ENCODE results near the gene BMPR1B. TPM values are rescaled to one million over a fixed set of nuclear protein-coding genes. Genes with fewer than 3 reads are reported as not detected.

Gene BMPR1B
- total and polyA plus RNA-seq, 2 of the 8 experiments (the other 6 are each of a cell fraction or from before 2014, with no cell fraction given), result 0.14 to 1.1 TPM

GRCh38 chr4:95155759-95156451 is 398.1 kb downstream of the BMPR1B start:
- no peaks in the 10 kb centered on the region for H4K20me1 ChIP-seq (replicated peaks in 1 of 2; ENCODE audit: control insufficient read depth in 1 of 2, insufficient read depth in 2 of 2, low read length in 2 of 2)
- H3K4me2 ChIP-seq (ENCODE audit: insufficient read depth in 1 of 2, low read depth in 2 of 2, low read length in 2 of 2), result no peak overlapping the region
- ChIA-PET CTCF (ENCODE audit: partially characterized antibody) (interaction anchor here (0.6 to 1.6 kb wide), 13 partner anchors 8 to 1365 kb away, joined by 3 to 9 read pairs (median 3); no protein-coding TSS in a partner anchor), POLR2A (ENCODE audit: partially characterized antibody) (no interaction called here)
- 89% methylated on average over 2 of the region's 2 CpGs; no CpG with 5 or more reads in 1 of the 2 experiments for WGBS, 2 experiments (ENCODE audit: extremely low coverage in 1 of 2, insufficient coverage in 1 of 2, insufficient read length in 1 of 2, insufficient replicate concordance in 2 of 2, low coverage in 1 of 2, low lambda C conversion rate in 2 of 2, missing lambda C conversion rate in 1 of 2)
- no peak overlapping the region for H4K91ac ChIP-seq (replicated peaks; ENCODE audit: insufficient read length, low read length)
- H2BK15ac ChIP-seq (ENCODE audit: low read length), result no peak overlapping the region
- H3K14ac ChIP-seq (ENCODE audit: insufficient read length), result no peak overlapping the region
- H3K18ac ChIP-seq (ENCODE audit: extremely low read depth, low read length), result no peak overlapping the region
- no peak overlapping the region for H3K4me3 ChIP-seq (ENCODE audit: extremely low read depth in 1 of 4, insufficient read depth in 2 of 4, low read depth in 3 of 4, low read length in 4 of 4)
- H2BK5ac ChIP-seq (ENCODE audit: low read depth, low read length), result no peak overlapping the region
- H4K8ac ChIP-seq (ENCODE audit: extremely low read depth, insufficient read depth, low read length), result no peak overlapping the region
- H3K79me2 ChIP-seq (ENCODE audit: control insufficient read depth in 1 of 2, insufficient read depth in 2 of 2, low read length in 2 of 2), result no peaks in the 10 kb centered on the region
- H3K36me3 ChIP-seq (ENCODE audit: control insufficient read depth in 2 of 4, insufficient read depth in 4 of 4, low read length in 3 of 4), result no peaks in the 10 kb centered on the region
- no peak overlapping the region for H3K23ac ChIP-seq (ENCODE audit: insufficient read length)
- no peaks in the 10 kb centered on the region for H3K79me1 ChIP-seq (ENCODE audit: low read depth, low read length)
- FAIRE-seq (no peak), DNase-seq (ENCODE audit: low read depth in 1 of 2, low spot score in 2 of 2) (no peak)
- H3K4me1 ChIP-seq (replicated peaks in 1 of 4; ENCODE audit: control insufficient read depth in 3 of 4, insufficient read depth in 4 of 4, low read length in 3 of 4), result peaks cover 0 to 3% (median 1%) of the 10 kb centered on the region in 4 experiments; a peak in 4 of 7 replicates
- no peak overlapping the region for H2BK20ac ChIP-seq (ENCODE audit: low read length)
- no peak overlapping the region for H2BK12ac ChIP-seq (ENCODE audit: low read depth, low read length)
- H3K9ac ChIP-seq (replicated peaks in 1 of 4; ENCODE audit: extremely low read depth in 1 of 4, low read depth in 3 of 4, low read length in 3 of 4), result no peak overlapping the region
- H4K5ac ChIP-seq (ENCODE audit: insufficient read length, low read depth, low read length), result no peak overlapping the region
- peak; percentile 64 to 65 for TF ChIP-seq RAD21 (IDR thresholded peaks at IDR 0.05 in 1 of 2, conservative IDR thresholded peaks at IDR 0.05 in 1 of 2; ENCODE audit: low read depth in 2 of 2, low read length in 2 of 2)
- TF ChIP-seq CTCF (IDR thresholded peaks at IDR 0.05; ENCODE audit: control extremely low read depth in 1 of 3, insufficient read depth in 1 of 3, low read depth in 1 of 3, low read length in 3 of 3), result peak in 2 of 3 experiments; percentile 39 to 51; a peak in 2 of 4 replicates
- TF ChIP-seq BRCA1 (IDR thresholded peaks at IDR 0.05; ENCODE audit: low read depth, low read length), result no peak
- no peaks in the 10 kb centered on the region for H3K9me3 ChIP-seq (ENCODE audit: insufficient read depth in 2 of 2, low read depth in 1 of 2, low read length in 1 of 2)
- no peak overlapping the region for H3K56ac ChIP-seq (replicated peaks; ENCODE audit: insufficient read length, low read depth, low read length)
- H2AK5ac ChIP-seq (ENCODE audit: low read depth, low read length), result no peak overlapping the region
- H3K4ac ChIP-seq (replicated peaks; ENCODE audit: insufficient read length, low read depth, low read length), result no peak overlapping the region
- H3K27ac ChIP-seq (ENCODE audit: low read depth, low read length), result no peak overlapping the region
- no peaks in the 10 kb centered on the region for H3K23me2 ChIP-seq (ENCODE audit: low read depth, low read length)
- no peak overlapping the region for H2BK120ac ChIP-seq (replicated peaks; ENCODE audit: low read depth, low read length)
- no peaks in the 10 kb centered on the region for H3K27me3 ChIP-seq (replicated peaks in 1 of 4; ENCODE audit: control insufficient read depth in 3 of 4, extremely low read depth in 1 of 4, insufficient read depth in 3 of 4, low read length in 3 of 4)
- H2AFZ ChIP-seq (ENCODE audit: low read length), result no peak overlapping the region

Measured in H1 (cell line).